ENCODE measurements around the gene PTPRF.

DNA sequence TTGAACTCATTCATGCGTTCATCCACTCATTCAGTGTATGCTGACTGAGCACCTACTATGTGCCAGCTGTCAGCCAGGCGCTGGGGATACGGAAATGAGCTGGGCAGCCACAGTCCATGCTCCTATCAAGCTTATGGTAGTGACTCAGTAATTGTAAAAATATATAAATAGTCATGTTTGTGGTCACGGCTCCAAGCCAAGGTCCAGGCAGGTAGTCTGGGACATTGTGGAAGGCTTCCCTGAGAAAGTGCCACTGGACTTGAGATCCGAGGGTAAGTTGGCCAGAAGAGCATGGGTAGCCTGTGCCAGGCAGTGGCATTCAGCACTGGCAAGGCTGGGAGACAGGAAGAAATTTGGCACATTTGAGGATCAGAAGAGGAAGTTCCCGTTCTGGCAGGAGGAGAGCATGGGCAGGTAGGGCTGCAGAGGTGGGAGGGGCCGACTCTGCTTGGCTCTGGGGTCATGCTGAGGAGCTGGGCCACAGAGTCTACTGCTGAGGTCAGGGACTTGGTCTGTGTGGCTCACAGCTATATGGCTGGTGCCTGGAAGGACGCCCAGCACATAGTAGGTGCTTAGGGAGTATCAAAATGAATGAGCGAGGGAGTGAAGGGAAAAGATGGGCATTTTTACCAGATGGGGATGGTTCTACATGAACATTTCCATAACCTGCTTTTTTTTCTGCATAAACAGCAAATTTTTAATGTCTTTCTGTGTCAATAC, 6.9 kb downstream of the PTPRF start:
- no peak for TF ChIP-seq POLR2A (IDR thresholded peaks at IDR 0.05)
- TF ChIP-seq, protein P1, sequence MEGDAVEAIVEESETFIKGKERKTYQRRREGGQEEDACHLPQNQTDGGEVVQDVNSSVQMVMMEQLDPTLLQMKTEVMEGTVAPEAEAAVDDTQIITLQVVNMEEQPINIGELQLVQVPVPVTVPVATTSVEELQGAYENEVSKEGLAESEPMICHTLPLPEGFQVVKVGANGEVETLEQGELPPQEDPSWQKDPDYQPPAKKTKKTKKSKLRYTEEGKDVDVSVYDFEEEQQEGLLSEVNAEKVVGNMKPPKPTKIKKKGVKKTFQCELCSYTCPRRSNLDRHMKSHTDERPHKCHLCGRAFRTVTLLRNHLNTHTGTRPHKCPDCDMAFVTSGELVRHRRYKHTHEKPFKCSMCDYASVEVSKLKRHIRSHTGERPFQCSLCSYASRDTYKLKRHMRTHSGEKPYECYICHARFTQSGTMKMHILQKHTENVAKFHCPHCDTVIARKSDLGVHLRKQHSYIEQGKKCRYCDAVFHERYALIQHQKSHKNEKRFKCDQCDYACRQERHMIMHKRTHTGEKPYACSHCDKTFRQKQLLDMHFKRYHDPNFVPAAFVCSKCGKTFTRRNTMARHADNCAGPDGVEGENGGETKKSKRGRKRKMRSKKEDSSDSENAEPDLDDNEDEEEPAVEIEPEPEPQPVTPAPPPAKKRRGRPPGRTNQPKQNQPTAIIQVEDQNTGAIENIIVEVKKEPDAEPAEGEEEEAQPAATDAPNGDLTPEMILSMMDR (IDR thresholded peaks at IDR 0.05), result no peak

Measured in ovary (tissue), 3 donors.